Vagina (tissue), 2 donors: ENCODE measurements around the gene TM7SF2. TPM values are rescaled to one million over a fixed set of nuclear protein-coding genes. Genes with fewer than 3 reads are reported as not detected.

Source experiments
- DNase-seq, 2 donors: peaks; one replicate each; pipeline ENCODE4 v3.0.0-alpha.2; 2017; ENCODE audit errors: extremely low spot score in 2 of 2
- H3K27ac ChIP-seq: fragments of 200-600 bp; sonication (generic); one replicate; pipeline ENCODE4 v1.5.1; 2019
- H3K27me3 ChIP-seq: fragments of 200-600 bp; sonication (generic); one replicate; pipeline ENCODE4 v1.5.1; 2019
- H3K36me3 ChIP-seq, 2 donors: fragments of 200-600 bp; sonication (generic); one replicate each; pipeline ENCODE4 v1.5.1; 2017 to 2019
- H3K4me1 ChIP-seq: fragments of 200-600 bp; sonication (generic); one replicate; pipeline ENCODE4 v1.5.1; 2019
- H3K4me3 ChIP-seq, 2 donors: fragments of 200-600 bp; sonication (generic); 1 replicate in 1 of 2; 2 replicates in 1 of 2; pipeline ENCODE4 v1.5.1; 2016 to 2019
- H3K9me3 ChIP-seq: fragments of 200-600 bp; sonication (generic); one replicate; pipeline ENCODE4 v1.5.1; 2019
- POLR2A ChIP-seq, 2 donors: fragments of 450-650 bp; IDR thresholded peaks; one replicate each; pipeline ENCODE4 v1.6.1; 2017; ENCODE audit warnings: antibody characterized with exemption in 2 of 2, mild to moderate bottlenecking in 2 of 2, moderate library complexity in 2 of 2
- POLR2AphosphoS5 ChIP-seq, 2 donors: sonication (generic); formaldehyde crosslinking; IDR thresholded peaks; one replicate each; pipeline ENCODE4 v1.9.0; 2017; ENCODE audit warnings: antibody characterized with exemption in 2 of 2, mild to moderate bottlenecking in 2 of 2, low read depth in 1 of 2; ENCODE audit not compliant: insufficient read depth in 1 of 2
- intact Hi-C: fragments of 100-400 bp; cut with DNase I; formaldehyde crosslinking; loops from one replicate; pipeline ENCODE4 v1.15.1; 2023
- total RNA-seq: library from RNA; depleted of rRNA; stranded (reverse); fragments of >200 nt; gene quantifications from one replicate; pipeline ENCODE4 v1.2.3, GENCODE V29; 2016
- TF ChIP-seq, protein P1 (sequence below), 3 experiments: fragments of 450-650 bp in 2 of 3; fragments of 200-600 bp in 1 of 3; sonication (generic) in 1 of 3; IDR thresholded peaks; one replicate each; pipeline ENCODE4 v1.5.1; 2017 to 2019; ENCODE audit warnings: antibody characterized with exemption in 3 of 3, mild to moderate bottlenecking in 2 of 3, moderate library complexity in 2 of 3

Gene TM7SF2
- total RNA-seq, 1 donor from 2014 or later = 37.6 TPM

DNA sequence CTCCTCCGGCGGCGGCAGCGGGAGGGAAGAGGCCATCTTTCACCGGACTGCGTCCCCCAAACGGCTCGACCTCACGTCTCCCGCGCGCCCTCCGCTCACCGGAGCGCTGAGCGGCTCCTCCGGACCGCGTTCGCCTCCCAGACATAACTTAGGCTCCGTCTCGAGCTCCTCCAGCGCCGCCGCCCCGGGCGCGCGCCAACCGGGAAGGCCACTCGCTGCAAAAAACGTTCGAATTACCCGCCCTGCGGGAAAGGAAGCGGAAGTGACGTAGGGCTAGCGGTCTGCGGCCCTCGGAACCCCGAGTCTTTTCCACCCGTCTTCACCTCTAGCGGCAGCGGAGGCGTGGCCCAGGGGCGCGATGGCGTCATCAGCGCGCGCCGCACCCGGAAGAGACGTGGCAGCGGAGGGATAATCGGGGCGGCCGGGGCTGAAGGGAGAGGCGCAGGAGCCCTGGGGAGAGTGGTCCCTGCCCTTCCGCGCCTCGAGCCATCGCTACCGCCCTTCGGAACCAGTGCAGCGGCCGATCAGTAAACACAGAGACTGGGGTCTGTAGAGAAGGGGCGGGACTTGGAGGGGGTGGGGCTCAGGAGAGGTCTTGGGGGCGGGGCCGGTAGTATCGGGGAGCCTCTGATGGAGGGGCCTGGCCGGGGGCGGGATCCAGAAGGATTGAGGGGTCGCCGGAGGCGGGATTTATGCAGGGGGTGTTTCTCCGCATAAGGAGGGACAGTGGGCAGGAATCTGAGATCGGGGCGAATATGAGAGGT, 27.7 kb upstream of the TM7SF2 start, which contains the start of the genes CDCA5 and ZFPL1:
Gene CDCA5, minus strand, starts transcription at position 207 of the 764 bp plus-strand sequence. Its CDS starts 62 bp downstream, at position 145.
Gene ZFPL1, plus strand, starts transcription at position 389 of the 764 bp plus-strand sequence. CDS start 477 bp downstream, outside the sequence.
- H3K36me3 ChIP-seq = peaks cover 0 to 17% of the 10 kb centered on the region in 2 donors
- no peaks in the 10 kb centered on the region for H3K27me3 ChIP-seq
- H3K9me3 ChIP-seq = no peaks in the 10 kb centered on the region
- H3K27ac ChIP-seq = peak within 1 kb of the TSS; percentile 87
- DNase-seq = peak; percentile 94 to 99
- intact Hi-C loops = no loop called here
- peak; percentile 94 to 100 for TF ChIP-seq POLR2AphosphoS5 (IDR thresholded peaks at IDR 0.05; ENCODE audit: insufficient read depth in 1 of 2, low read depth in 1 of 2)
- TF ChIP-seq POLR2A (IDR thresholded peaks at IDR 0.05) = no peak
- TF ChIP-seq, protein P1, sequence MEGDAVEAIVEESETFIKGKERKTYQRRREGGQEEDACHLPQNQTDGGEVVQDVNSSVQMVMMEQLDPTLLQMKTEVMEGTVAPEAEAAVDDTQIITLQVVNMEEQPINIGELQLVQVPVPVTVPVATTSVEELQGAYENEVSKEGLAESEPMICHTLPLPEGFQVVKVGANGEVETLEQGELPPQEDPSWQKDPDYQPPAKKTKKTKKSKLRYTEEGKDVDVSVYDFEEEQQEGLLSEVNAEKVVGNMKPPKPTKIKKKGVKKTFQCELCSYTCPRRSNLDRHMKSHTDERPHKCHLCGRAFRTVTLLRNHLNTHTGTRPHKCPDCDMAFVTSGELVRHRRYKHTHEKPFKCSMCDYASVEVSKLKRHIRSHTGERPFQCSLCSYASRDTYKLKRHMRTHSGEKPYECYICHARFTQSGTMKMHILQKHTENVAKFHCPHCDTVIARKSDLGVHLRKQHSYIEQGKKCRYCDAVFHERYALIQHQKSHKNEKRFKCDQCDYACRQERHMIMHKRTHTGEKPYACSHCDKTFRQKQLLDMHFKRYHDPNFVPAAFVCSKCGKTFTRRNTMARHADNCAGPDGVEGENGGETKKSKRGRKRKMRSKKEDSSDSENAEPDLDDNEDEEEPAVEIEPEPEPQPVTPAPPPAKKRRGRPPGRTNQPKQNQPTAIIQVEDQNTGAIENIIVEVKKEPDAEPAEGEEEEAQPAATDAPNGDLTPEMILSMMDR (IDR thresholded peaks at IDR 0.05) = peak in 2 of 3 experiments; percentile 16 to 42
- H3K4me3 ChIP-seq = peak within 1 kb of the TSS; percentile 59 to 77
- H3K4me1 ChIP-seq = peaks cover 18% of the 10 kb centered on the region

- Histone ChIP-seq H3K4me3 (peak overlapping the region; percentile 59 to 77), H3K4me1 (peaks cover 18% of the 10 kb centered on the region), H3K27ac (peak overlapping the region; percentile 87), H3K27me3 (no peaks in the 10 kb centered on the region), H3K9me3 (no peaks in the 10 kb centered on the region), H3K36me3 (peaks cover 0 to 17% of the 10 kb centered on the region in 2 donors)
- DNase-seq = no peak
- intact Hi-C loops = no loop called here
- TF ChIP-seq POLR2AphosphoS5 (IDR thresholded peaks at IDR 0.05; ENCODE audit: insufficient read depth in 1 of 2, low read depth in 1 of 2) (no peak), POLR2A (IDR thresholded peaks at IDR 0.05) (no peak)
- TF ChIP-seq, protein P1 (IDR thresholded peaks at IDR 0.05) = no peak
These were observed 26.9 kb upstream of the TM7SF2 start for GRCh38 chr11:65084598-65085375.

GRCh38 chr11:65085446-65085845, 26.2 kb upstream of the TM7SF2 start:
- no peak for DNase-seq
- peaks cover 0 to 17% of the 10 kb centered on the region in 2 donors for H3K36me3 ChIP-seq
- no peaks in the 10 kb centered on the region for H3K9me3 ChIP-seq
- no peak overlapping the region for H3K4me3 ChIP-seq
- TF ChIP-seq POLR2AphosphoS5 (IDR thresholded peaks at IDR 0.05; ENCODE audit: insufficient read depth in 1 of 2, low read depth in 1 of 2) (no peak), POLR2A (IDR thresholded peaks at IDR 0.05) (no peak)
- TF ChIP-seq, protein P1 (IDR thresholded peaks at IDR 0.05) = no peak
- H3K27ac ChIP-seq = no peak overlapping the region
- intact Hi-C loops = no loop called here
- peaks cover 18% of the 10 kb centered on the region for H3K4me1 ChIP-seq
- no peaks in the 10 kb centered on the region for H3K27me3 ChIP-seq

GRCh38 chr11:65086809-65087208, 24.9 kb upstream of the TM7SF2 start:
- intact Hi-C loops = no loop called here
- Histone ChIP-seq H3K27me3 (no peaks in the 10 kb centered on the region), H3K36me3 (peaks cover 0 to 17% of the 10 kb centered on the region in 2 donors), H3K4me1 (peaks cover 18% of the 10 kb centered on the region), H3K27ac (no peak overlapping the region), H3K9me3 (no peaks in the 10 kb centered on the region), H3K4me3 (no peak overlapping the region)
- TF ChIP-seq, protein P1 (IDR thresholded peaks at IDR 0.05) = no peak
- TF ChIP-seq POLR2AphosphoS5 (IDR thresholded peaks at IDR 0.05; ENCODE audit: insufficient read depth in 1 of 2, low read depth in 1 of 2) (no peak), POLR2A (IDR thresholded peaks at IDR 0.05) (no peak)
- no peak for DNase-seq
